Measurements from ENCODE around the gene TXNL4A.

The TXNL4A gene

GRCh38 chr18:79940814-79941472 is 47.4 kb downstream of the TXNL4A start:
- DNase-seq, result peak in 4 of 10 donors; percentile 5 to 69 (median 33)
- intact Hi-C loops (cut with DNase I), result no loop called here

GRCh38 chr18:79940126-79940813 is 48.1 kb downstream of the TXNL4A start:
- intact Hi-C loops (cut with DNase I), result no loop called here
- DNase-seq, result peak in 4 of 10 donors; percentile 2 to 71 (median 25)

GRCh38 chr18:79939096-79939495 is 49.3 kb downstream of the TXNL4A start:
- DNase-seq, result peak in 3 of 10 donors; percentile 5 to 9 (median 7)
- intact Hi-C loops (cut with DNase I), result no loop called here

GRCh38 chr18:79938196-79938595 is 50.2 kb downstream of the TXNL4A start:
- intact Hi-C loops (cut with DNase I), result no loop called here
- DNase-seq, result peak in 5 of 10 donors; percentile 2 to 60 (median 49)

GRCh38 chr18:79937103-79937860 is 51.1 kb downstream of the TXNL4A start:
- intact Hi-C loops (cut with DNase I), result no loop called here
- DNase-seq, result peak in 7 of 10 donors; percentile 1 to 51 (median 14)

- peak in 4 of 10 donors; percentile 5 to 49 (median 30) for DNase-seq
- intact Hi-C loops (cut with DNase I), result no loop called here
These were observed 51.7 kb downstream of the TXNL4A start for GRCh38 chr18:79936641-79937040.

- intact Hi-C loops (cut with DNase I), result no loop called here
- DNase-seq, result peak in 7 of 10 donors; percentile 3 to 44 (median 7)
These were observed 52.4 kb downstream of the TXNL4A start for GRCh38 chr18:79935925-79936324.

- peak in 6 of 10 donors; percentile 1 to 24 (median 4) for DNase-seq
- intact Hi-C loops (cut with DNase I), result no loop called here
These were observed 52.9 kb downstream of the TXNL4A start for GRCh38 chr18:79935499-79935898.

- intact Hi-C loops (cut with DNase I), result no loop called here
- DNase-seq, result peak in 6 of 10 donors; percentile 5 to 81 (median 14)
These were observed 53.3 kb downstream of the TXNL4A start for GRCh38 chr18:79935098-79935480.

GRCh38 chr18:79934311-79935097 is 53.9 kb downstream of the TXNL4A start:
- intact Hi-C loops (cut with DNase I), result no loop called here
- peak in 6 of 10 donors; percentile 2 to 77 (median 39) for DNase-seq

GRCh38 chr18:79933765-79934164 is 54.6 kb downstream of the TXNL4A start:
- intact Hi-C loops (cut with DNase I), result no loop called here
- peak in 5 of 10 donors; percentile 9 to 87 (median 72) for DNase-seq

- DNase-seq, result no peak
- intact Hi-C loops (cut with DNase I), result no loop called here
These were observed 55.5 kb downstream of the TXNL4A start for GRCh38 chr18:79932907-79933306.

GRCh38 chr18:79931475-79931874 is 56.9 kb downstream of the TXNL4A start:
- peak in 2 of 10 donors; percentile 5 to 48 for DNase-seq
- intact Hi-C loops (cut with DNase I), result no loop called here

GRCh38 chr18:79930020-79930642 is 58.2 kb downstream of the TXNL4A start:
- intact Hi-C loops (cut with DNase I), result no loop called here
- DNase-seq, result no peak

GRCh38 chr18:79928563-79928960 is 59.8 kb downstream of the TXNL4A start:
- peak in 1 of 10 donors; percentile 77 for DNase-seq
- intact Hi-C loops (cut with DNase I), result no loop called here

- peak in 5 of 10 donors; percentile 4 to 80 (median 70) for DNase-seq
- intact Hi-C loops (cut with DNase I), result no loop called here
These were observed 60.5 kb downstream of the TXNL4A start for GRCh38 chr18:79927607-79928562.

GRCh38 chr18:79926715-79927606 is 61.4 kb downstream of the TXNL4A start:
- intact Hi-C loops (cut with DNase I), result no loop called here
- DNase-seq, result peak in 5 of 10 donors; percentile 4 to 80 (median 53)

GRCh38 chr18:79926306-79926705 is 62.1 kb downstream of the TXNL4A start:
- DNase-seq, result peak in 4 of 10 donors; percentile 3 to 48 (median 41)
- intact Hi-C loops (cut with DNase I), result no loop called here
